GM06990 (cell line): ENCODE measurements around the gene MINDY4.

ENCODE experiments used
- DNase-seq: peaks from one replicate; pipeline ENCODE4 v3.0.0-alpha.2; 2011; ENCODE audit not compliant: insufficient read length; ENCODE audit errors: extremely low read depth
- H3K27me3 ChIP-seq: replicated peaks from 2 replicates; pipeline ENCODE4 v1.6.0; 2011; ENCODE audit warnings: low read length; ENCODE audit not compliant: control insufficient read depth, insufficient read depth
- H3K36me3 ChIP-seq: 2 replicates; pipeline ENCODE4 v1.5.1; 2011; ENCODE audit warnings: low read length; ENCODE audit not compliant: control insufficient read depth, insufficient read depth
- H3K4me3 ChIP-seq: replicated peaks from 2 replicates; pipeline ENCODE4 v1.5.1; 2011; ENCODE audit warnings: low read depth, mild to moderate bottlenecking, control low read depth, low read length
- TF ChIP-seq, protein P1 (sequence below): IDR thresholded peaks from 2 replicates; pipeline ENCODE4 v1.5.1; 2011; ENCODE audit warnings: low read length, control low read depth, mild to moderate bottlenecking, inconsistent platforms; ENCODE audit not compliant: insufficient read depth, poor library complexity, severe bottlenecking

The MINDY4 gene

DNA sequence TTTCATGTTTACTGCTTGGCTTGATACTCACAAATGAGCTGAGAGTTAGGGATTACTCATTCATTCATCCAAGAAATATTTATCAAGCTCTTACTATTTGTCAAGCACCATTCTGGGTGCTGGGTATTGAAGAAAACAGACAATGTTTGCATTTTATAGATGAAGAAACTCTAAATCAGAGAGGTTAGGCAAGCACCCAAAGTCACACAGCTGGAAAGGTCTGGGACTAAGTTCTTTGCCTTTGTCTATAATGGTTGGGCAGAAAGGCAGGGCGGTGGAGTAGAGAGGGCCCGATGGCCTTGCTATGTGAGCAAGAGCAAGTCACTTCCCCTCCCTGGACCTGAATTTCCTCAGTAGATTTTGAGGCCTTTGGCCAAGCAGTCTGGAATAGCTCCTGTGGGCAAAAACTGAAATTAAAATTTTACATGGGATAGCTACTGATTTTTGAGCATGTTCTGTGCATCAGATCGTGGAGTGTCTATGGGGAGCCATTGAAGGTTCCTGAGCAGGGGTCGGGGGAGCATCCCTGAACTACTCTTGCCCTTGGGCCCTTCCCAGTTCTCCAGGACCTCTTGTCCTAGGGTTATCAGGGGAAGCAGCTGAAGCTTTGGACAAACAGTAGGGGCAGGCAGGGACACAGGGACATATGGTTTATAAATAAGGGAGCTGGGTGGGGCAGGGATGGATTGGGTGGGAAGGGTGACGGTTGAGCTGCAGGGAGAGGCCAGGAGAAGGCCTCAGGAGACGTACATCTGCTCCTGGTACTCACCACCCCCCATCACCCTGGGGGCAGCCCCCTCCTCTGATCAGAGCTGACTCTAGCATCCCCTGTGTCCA is 163.7 kb downstream of the MINDY4 start:
- Histone ChIP-seq H3K36me3 (no peaks in the 10 kb centered on the region), H3K4me3 (no peak overlapping the region), H3K27me3 (no peaks in the 10 kb centered on the region; the same call in 1 of the 2 replicates)
- DNase-seq, result no peak
- TF ChIP-seq, protein P1, sequence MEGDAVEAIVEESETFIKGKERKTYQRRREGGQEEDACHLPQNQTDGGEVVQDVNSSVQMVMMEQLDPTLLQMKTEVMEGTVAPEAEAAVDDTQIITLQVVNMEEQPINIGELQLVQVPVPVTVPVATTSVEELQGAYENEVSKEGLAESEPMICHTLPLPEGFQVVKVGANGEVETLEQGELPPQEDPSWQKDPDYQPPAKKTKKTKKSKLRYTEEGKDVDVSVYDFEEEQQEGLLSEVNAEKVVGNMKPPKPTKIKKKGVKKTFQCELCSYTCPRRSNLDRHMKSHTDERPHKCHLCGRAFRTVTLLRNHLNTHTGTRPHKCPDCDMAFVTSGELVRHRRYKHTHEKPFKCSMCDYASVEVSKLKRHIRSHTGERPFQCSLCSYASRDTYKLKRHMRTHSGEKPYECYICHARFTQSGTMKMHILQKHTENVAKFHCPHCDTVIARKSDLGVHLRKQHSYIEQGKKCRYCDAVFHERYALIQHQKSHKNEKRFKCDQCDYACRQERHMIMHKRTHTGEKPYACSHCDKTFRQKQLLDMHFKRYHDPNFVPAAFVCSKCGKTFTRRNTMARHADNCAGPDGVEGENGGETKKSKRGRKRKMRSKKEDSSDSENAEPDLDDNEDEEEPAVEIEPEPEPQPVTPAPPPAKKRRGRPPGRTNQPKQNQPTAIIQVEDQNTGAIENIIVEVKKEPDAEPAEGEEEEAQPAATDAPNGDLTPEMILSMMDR, result no peak

DNA sequence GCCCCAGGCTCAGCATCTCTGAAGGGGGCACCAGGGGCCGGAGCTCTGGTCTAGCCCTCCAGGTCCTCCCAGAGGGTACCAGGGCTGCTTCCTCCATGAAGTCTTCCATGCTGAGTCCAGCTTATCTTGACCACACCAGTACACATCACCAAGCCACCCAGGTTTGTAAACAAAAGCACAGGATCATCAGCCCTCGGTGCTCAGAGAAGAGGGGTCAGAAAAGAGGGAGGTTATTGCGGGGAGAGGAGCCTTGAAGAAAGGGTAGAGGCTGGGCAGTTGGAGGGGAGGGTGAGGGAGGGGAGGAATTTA is 164.3 kb downstream of the MINDY4 start:
- no peaks in the 10 kb centered on the region for H3K36me3 ChIP-seq
- TF ChIP-seq, protein P1, result no peak
- no peak for DNase-seq
- no peaks in the 10 kb centered on the region; the same call in 1 of the 2 replicates for H3K27me3 ChIP-seq
- H3K4me3 ChIP-seq, result no peak overlapping the region

DNA sequence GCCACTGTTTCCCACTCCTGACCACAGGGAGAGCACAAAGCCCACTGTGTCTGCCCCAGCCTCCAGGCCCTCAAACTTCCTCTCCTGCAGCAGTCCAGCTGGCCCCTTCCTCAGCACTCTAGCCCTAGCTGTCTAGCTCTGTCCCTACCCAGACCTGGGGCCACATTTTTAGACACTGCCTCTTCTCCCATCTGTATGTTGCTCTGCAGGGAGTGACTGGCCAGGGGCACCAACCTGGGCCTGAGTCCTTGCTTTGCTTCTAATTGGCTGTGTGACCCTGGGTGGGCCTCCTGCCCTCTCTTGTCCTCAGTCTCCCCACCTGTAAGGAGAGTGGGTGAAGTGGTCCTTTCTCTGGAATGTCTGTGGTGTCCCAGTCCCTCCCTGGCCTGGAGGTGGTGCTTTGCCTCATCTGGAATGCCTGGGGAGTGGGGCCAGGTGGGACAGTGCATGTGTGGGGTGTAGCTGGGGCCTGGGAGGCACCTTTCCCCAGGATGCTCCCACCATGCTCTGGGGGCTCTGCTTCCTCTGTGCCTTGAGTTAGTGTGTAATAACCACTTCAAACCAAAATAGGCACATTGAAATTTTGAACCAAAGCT is 165.5 kb downstream of the MINDY4 start:
- no peak overlapping the region for H3K4me3 ChIP-seq
- no peaks in the 10 kb centered on the region for H3K36me3 ChIP-seq
- H3K27me3 ChIP-seq, result no peaks in the 10 kb centered on the region; the same call in 1 of the 2 replicates
- DNase-seq, result no peak
- TF ChIP-seq, protein P1, result no peak

DNA sequence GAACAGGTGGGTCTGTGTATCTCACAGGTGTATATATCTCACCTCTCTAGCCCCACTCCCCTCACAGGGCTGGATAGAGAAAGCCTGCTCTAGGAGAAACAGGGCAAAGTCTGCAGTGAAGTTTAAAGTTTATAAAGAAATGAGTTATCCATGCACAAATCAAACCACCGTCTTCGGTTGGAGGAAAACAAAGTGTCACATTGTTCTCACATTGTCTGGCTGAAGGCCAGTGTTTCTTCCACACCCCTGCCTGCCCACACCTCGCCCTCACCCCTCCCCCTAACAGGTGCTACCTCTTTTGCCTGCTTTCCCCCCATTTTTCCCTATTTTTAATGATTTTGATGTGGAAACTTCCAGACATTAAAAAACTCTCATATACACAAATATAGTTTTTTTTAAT is 166.2 kb downstream of the MINDY4 start:
- TF ChIP-seq, protein P1, result no peak
- no peak overlapping the region for H3K4me3 ChIP-seq

DNA sequence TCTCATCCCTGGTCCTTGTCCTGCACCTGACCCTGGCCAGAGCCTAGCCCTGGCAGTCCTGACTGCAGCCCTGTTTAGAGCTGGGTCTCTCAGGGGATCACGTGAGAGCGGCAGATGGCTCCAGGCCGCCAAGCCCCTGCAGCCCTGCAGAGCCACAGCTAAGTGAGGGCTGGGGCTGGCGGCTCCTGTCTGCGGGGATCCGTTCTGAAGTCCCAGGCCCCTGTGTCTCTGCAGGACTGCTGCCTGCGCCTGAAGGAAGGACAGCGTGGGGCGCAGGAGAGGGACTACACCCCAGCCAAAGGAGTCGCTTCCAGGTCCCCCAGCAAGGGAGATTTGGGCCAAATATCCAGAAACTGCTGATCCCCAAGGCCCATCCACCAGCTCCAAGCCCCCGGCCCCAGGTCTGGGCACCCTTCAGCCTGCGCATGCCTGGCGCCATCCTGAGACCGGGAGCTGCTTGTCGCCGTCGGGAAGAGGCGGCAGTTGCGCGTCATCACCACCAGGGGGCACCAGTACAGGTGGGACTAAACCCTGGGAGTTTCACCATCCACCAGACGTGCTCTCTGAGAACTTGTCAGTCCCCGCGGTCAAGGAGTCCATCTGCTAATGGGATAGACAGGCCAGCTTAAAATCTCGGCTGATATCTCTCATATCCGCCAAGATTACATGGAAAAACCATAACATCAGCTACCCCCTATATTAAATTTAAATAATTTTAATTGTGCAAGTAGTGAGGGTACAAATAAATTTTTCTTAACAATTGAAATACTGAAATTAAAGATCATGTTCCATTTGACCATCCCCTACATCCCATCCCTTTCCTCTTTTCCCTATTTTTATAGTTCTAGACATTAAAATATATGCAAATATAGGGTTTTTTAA is 167.5 kb downstream of the MINDY4 start:
- TF ChIP-seq, protein P1, result peak; percentile 99
- H3K36me3 ChIP-seq, result no peaks in the 10 kb centered on the region
- DNase-seq, result peak; percentile 73
- H3K27me3 ChIP-seq, result no peaks in the 10 kb centered on the region; the same call in 1 of the 2 replicates
- H3K4me3 ChIP-seq, result no peak overlapping the region

More for the DNA sequence above, 166.2 kb downstream of the MINDY4 start:
- DNase-seq, result no peak
- Histone ChIP-seq H3K27me3 (no peaks in the 10 kb centered on the region; the same call in 1 of the 2 replicates), H3K36me3 (no peaks in the 10 kb centered on the region)
